A549 (cell line): ENCODE results near the gene RGS10. TPM values are rescaled to one million over a fixed set of nuclear protein-coding genes. Genes with fewer than 3 reads are reported as not detected.

Experiments
- ATAC-seq, 2 experiments: fragments of 200-7000 bp in 1 of 2; fragments of >200 bp in 1 of 2; cut with Nextera tagmentation in 1 of 2; cut with Tn5 transposase in 1 of 2; 3 replicates each; pipeline versions ENCODE4 v1.8.0 to v1.9.1; 2018 to 2020; ENCODE audit warnings: mild to moderate bottlenecking in 1 of 2, moderate library complexity in 1 of 2
- CTCF ChIA-PET: fragments of 300-600 bp; sonication (Branson Sonifier 250); formaldehyde crosslinking; extraction: SDS; loops from one replicate; lab custom pipeline; 2021; ENCODE audit warnings: antibody characterized with exemption, inconsistent platforms; lab: Yijun Ruan, JAX
- POLR2A ChIA-PET: fragments of 350-600 bp; formaldehyde crosslinking; extraction: SDS; loops from one replicate; lab custom pipeline; 2021; ENCODE audit warnings: antibody characterized with exemption, inconsistent platforms; lab: Yijun Ruan, JAX
- DNase-seq, 2 experiments: peaks; one replicate each; pipeline versions ENCODE4 v3.0.0 to v3.0.0-alpha.2; 2011 to 2016; ENCODE audit warnings: low read depth in 1 of 2, low spot score in 1 of 2
- FAIRE-seq: peaks from 2 replicates; lab custom pipeline; 2011; peaks lifted over from hg19 to GRCh38; lab: Jason Lieb, UNC
- H3K27ac ChIP-seq, 2 experiments: fragments of >200 bp; sonication (Bioruptor Twin); formaldehyde crosslinking; 3 replicates each; pipeline ENCODE4 v1.5.1; 2016 to 2017
- H3K4me1 ChIP-seq: fragments of >200 bp; sonication (Bioruptor Twin); formaldehyde crosslinking; 3 replicates; pipeline ENCODE4 v1.6.1; 2016
- H3K4me2 ChIP-seq: fragments of >200 bp; sonication (Bioruptor Twin); formaldehyde crosslinking; 3 replicates; pipeline ENCODE4 v1.6.1; 2016
- H3K4me3 ChIP-seq: fragments of >200 bp; sonication (Bioruptor Twin); formaldehyde crosslinking; 3 replicates; pipeline ENCODE4 v1.5.1; 2016
- H3K9me3 ChIP-seq: fragments of >200 bp; sonication (Bioruptor Twin); formaldehyde crosslinking; 3 replicates; pipeline ENCODE4 v1.6.1; 2016
- BHLHE40 ChIP-seq: IDR thresholded peaks from 2 replicates; pipeline ENCODE4 v1.6.1; 2012; ENCODE audit warnings: low read depth, low read length, inconsistent platforms
- CBX2 ChIP-seq: fragments of 200-600 bp; sonication (generic); IDR thresholded peaks from 2 replicates; pipeline ENCODE4 v1.6.1; 2016; ENCODE audit warnings: low read depth, mild to moderate bottlenecking, borderline replicate concordance
- CHD4 ChIP-seq: fragments of 200-600 bp; sonication (generic); IDR thresholded peaks from 2 replicates; pipeline ENCODE4 v1.6.1; 2016; ENCODE audit warnings: antibody characterized with exemption, mild to moderate bottlenecking, borderline replicate concordance
- EP300 ChIP-seq, 2 experiments: fragments of >200 bp; sonication (Bioruptor Twin); formaldehyde crosslinking; IDR thresholded peaks; 2 replicates in 1 of 2; 3 replicates in 1 of 2; pipeline ENCODE4 v1.6.1; 2016 to 2017
- ESRRA ChIP-seq: fragments of 150-350 bp; IDR thresholded peaks from 2 replicates; pipeline ENCODE4 v1.6.1; 2014; ENCODE audit warnings: mild to moderate bottlenecking, low read length, borderline replicate concordance
- FOSL2 ChIP-seq, 2 experiments: fragments of 450-650 bp in 1 of 2; fragments of >200 bp in 1 of 2; sonication (Bioruptor Twin) in 1 of 2; formaldehyde crosslinking; IDR thresholded peaks; 2 replicates each; pipeline versions ENCODE4 v1.5.0 to v1.6.1; 2016 to 2020; ENCODE audit warnings: mild to moderate bottlenecking in 1 of 2, moderate library complexity in 1 of 2
- GATA3 ChIP-seq: IDR thresholded peaks from 2 replicates; pipeline ENCODE4 v1.6.1; 2012; ENCODE audit warnings: borderline replicate concordance
- KDM1A ChIP-seq: fragments of 200-600 bp; sonication (generic); IDR thresholded peaks from 2 replicates; pipeline ENCODE4 v1.6.1; 2016; ENCODE audit warnings: low read depth, mild to moderate bottlenecking
- KDM5A ChIP-seq: fragments of 200-600 bp; sonication (generic); IDR thresholded peaks from 2 replicates; pipeline ENCODE4 v1.6.1; 2016; ENCODE audit warnings: antibody characterized with exemption, mild to moderate bottlenecking
- NFE2L2 ChIP-seq: fragments of 150-350 bp; conservative IDR thresholded peaks from 2 replicates; pipeline ENCODE4 v1.6.1; 2014; ENCODE audit warnings: low read length
- NR3C1 ChIP-seq: fragments of >200 bp; sonication (Bioruptor Twin); formaldehyde crosslinking; IDR thresholded peaks from 3 replicates; pipeline ENCODE4 v1.6.1; 2017
- POLR2AphosphoS2 ChIP-seq: conservative IDR thresholded peaks from 2 replicates; pipeline ENCODE4 v1.6.1; 2012; ENCODE audit warnings: low read length, improper control_type of control experiment, inconsistent platforms
- RARB ChIP-seq: fragments of 250-450 bp; sonication (Bioruptor Pico); IDR thresholded peaks from 2 replicates; pipeline ENCODE4 v1.8.0; 2021; ENCODE audit warnings: mild to moderate bottlenecking, moderate library complexity
- RCOR1 ChIP-seq: fragments of 150-350 bp; IDR thresholded peaks from 2 replicates; pipeline ENCODE4 v1.6.1; 2014; ENCODE audit warnings: antibody characterized with exemption, low read length, low read depth
- RFX5 ChIP-seq: fragments of 450-650 bp; IDR thresholded peaks from 2 replicates; pipeline ENCODE4 v1.7.1; 2014; ENCODE audit warnings: antibody characterized with exemption, mild to moderate bottlenecking, moderate library complexity
- TFCP2L1 ChIP-seq: fragments of 250-450 bp; sonication (Bioruptor Pico); IDR thresholded peaks from 2 replicates; pipeline ENCODE4 v1.5.0; 2021; ENCODE audit warnings: mild to moderate bottlenecking
- ZFP36 ChIP-seq: fragments of 450-650 bp; IDR thresholded peaks from 2 replicates; pipeline ENCODE4 v1.6.1; 2014; ENCODE audit warnings: borderline replicate concordance; ENCODE audit not compliant: partially characterized antibody
- ZNF302 ChIP-seq: fragments of 250-450 bp; sonication (Bioruptor Pico); IDR thresholded peaks from 2 replicates; pipeline ENCODE4 v1.9.0; 2021; ENCODE audit warnings: inconsistent platforms, mild to moderate bottlenecking, moderate library complexity
- WGBS: methylation state at CpG from one replicate; pipeline ENCODE4 v1.1.6; 2017; ENCODE audit errors: missing lambda C conversion rate; 5-methylcytosine and 5-hydroxymethylcytosine counted together
- polyA plus RNA-seq, 4 experiments: library from polyadenylated mRNA; depleted of rRNA in 3 of 4; stranded (reverse); fragments of >200 nt; fragmentation: RNase III in 1 of 4; extraction: RNeasy Plus Mini Kit Qiagen cat#74134 plus additional on column Dnase treatment in 1 of 4; gene quantifications; 2 replicates in 3 of 4; 3 replicates in 1 of 4; pipeline ENCODE4 v1.2.3, GENCODE V29; 2011 to 2017
- TF ChIP-seq, protein P1 (sequence below): IDR thresholded peaks from 2 replicates; pipeline ENCODE4 v1.6.1; 2012
- TF ChIP-seq, protein P2 (sequence below): fragments of 450-650 bp; IDR thresholded peaks from 2 replicates; pipeline ENCODE4 v1.6.1; 2014; ENCODE audit warnings: antibody characterized with exemption
- TF ChIP-seq, protein P3 (sequence below): fragments of 250-450 bp; sonication (Bioruptor Pico); IDR thresholded peaks from 2 replicates; pipeline ENCODE4 v1.5.0; 2021; ENCODE audit warnings: mild to moderate bottlenecking, moderate library complexity, borderline replicate concordance

Gene RGS10
- polyA plus RNA-seq, 2 of the 4 experiments (the other 2 are of a cell fraction) = 39.7 to 46.4 TPM

DNA sequence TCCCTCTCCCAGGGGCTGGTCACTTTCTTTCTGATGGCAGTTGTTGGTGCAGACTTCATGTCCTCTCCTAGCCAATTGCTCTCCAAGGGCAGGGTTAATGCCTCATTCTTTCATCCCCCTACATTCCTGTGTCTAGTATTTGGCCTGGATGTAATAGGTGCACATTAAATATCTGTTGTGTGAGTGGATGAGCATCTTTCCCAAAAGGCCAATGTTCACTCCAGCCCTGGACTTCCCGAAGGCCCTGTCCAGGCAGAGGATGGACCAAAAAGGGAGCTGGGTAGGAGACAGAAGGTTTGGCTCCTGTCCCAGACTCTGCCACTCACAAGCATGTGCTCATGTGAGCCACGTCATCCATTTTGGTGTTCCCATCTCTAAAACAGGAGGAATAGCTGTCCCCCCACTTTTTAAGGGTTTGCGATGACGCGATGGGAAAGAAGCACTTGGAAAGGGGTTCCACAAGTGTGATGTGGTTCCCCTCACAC is 47.5 kb downstream of the RGS10 start:
- ChIA-PET POLR2A (no interaction called here), CTCF (interaction anchor here (0.7 to 11.1 kb wide), 3 partner anchors 50 to 306 kb away, joined by 3 to 107 read pairs (median 14); partner anchors contain the start of gene GRK5)
- Histone ChIP-seq H3K4me3 (no peak overlapping the region), H3K27ac (no peak overlapping the region), H3K4me1 (peaks cover 14% of the 10 kb centered on the region), H3K4me2 (peak overlapping the region; percentile 35), H3K9me3 (no peaks in the 10 kb centered on the region)
- ATAC-seq (no peak; a peak in 2 of 6 replicates), FAIRE-seq (no peak), DNase-seq (no peak)
- no peak for TF ChIP-seq KDM5A
- TF ChIP-seq RFX5 = no peak
- no peak for TF ChIP-seq CHD4
- TF ChIP-seq, protein P1, sequence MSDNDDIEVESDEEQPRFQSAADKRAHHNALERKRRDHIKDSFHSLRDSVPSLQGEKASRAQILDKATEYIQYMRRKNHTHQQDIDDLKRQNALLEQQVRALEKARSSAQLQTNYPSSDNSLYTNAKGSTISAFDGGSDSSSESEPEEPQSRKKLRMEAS = no peak
- no peak for TF ChIP-seq ZNF302 (CRISPR knock-in tag)
- TF ChIP-seq RCOR1 = no peak
- no peak for TF ChIP-seq GATA3
- TF ChIP-seq CBX2 = no peak
- TF ChIP-seq EP300 (IDR thresholded peaks at IDR 0.05) = no peak
- no peak for TF ChIP-seq BHLHE40
- no peak for TF ChIP-seq TFCP2L1 (CRISPR knock-in tag)
- no peak for TF ChIP-seq NFE2L2
- TF ChIP-seq, protein P2, sequence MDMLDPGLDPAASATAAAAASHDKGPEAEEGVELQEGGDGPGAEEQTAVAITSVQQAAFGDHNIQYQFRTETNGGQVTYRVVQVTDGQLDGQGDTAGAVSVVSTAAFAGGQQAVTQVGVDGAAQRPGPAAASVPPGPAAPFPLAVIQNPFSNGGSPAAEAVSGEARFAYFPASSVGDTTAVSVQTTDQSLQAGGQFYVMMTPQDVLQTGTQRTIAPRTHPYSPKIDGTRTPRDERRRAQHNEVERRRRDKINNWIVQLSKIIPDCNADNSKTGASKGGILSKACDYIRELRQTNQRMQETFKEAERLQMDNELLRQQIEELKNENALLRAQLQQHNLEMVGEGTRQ = no peak
- no peak for TF ChIP-seq ZFP36
- TF ChIP-seq, protein P3, sequence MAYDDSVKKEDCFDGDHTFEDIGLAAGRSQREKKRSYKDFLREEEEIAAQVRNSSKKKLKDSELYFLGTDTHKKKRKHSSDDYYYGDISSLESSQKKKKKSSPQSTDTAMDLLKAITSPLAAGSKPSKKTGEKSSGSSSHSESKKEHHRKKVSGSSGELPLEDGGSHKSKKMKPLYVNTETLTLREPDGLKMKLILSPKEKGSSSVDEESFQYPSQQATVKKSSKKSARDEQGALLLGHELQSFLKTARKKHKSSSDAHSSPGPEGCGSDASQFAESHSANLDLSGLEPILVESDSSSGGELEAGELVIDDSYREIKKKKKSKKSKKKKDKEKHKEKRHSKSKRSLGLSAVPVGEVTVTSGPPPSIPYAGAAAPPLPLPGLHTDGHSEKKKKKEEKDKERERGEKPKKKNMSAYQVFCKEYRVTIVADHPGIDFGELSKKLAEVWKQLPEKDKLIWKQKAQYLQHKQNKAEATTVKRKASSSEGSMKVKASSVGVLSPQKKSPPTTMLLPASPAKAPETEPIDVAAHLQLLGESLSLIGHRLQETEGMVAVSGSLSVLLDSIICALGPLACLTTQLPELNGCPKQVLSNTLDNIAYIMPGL (CRISPR knock-in tag) = no peak
- no peak for TF ChIP-seq POLR2AphosphoS2
- no peak for TF ChIP-seq NR3C1
- no peak for TF ChIP-seq RARB
- no peak for TF ChIP-seq KDM1A
- WGBS = 94% methylated on average over 5 of the region's 5 CpGs

DNA sequence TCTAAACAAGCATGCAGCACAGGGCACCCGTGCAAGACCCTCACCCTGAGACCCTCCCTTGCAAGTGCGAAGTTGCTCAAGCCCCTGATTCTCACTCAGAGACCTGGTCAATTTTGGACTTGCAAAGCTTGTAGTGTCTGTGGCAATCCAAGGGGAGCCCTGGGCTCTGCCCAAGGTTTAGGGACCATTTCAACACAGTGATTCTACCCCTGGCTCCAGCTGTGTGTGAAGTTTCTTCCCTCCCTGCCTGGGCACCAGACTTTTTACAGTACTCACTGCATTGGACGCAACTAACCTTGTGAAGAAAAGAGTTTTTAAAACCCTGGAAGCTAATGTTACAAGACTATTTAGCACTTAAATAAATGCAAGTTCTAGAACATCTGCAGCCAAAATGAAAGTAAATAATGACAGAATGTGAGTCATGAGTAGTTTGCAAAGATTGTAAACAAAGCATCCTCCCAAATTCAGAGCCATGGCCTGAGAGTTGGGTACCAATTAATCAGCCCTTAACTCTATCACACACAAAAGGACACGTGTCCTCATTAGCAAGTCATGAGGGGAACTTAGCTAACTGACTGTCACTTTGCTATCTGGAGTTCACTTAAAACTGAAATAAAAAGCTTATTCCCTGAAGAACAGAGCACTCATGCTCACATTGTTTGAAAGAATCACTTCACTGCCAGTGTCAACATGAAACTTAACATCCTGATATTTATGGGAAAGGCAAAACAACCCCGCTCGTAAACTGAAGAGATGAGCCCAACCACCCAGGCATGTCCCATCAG is 48.1 kb downstream of the RGS10 start:
- no peak for DNase-seq
- ChIA-PET POLR2A (no interaction called here), CTCF (interaction anchor here (0.7 to 11.1 kb wide), 5 partner anchors 49 to 305 kb away, joined by 3 to 107 read pairs (median 4); partner anchors contain the start of gene GRK5)
- H3K9me3 ChIP-seq = no peaks in the 10 kb centered on the region
- peak overlapping the region; percentile 35 for H3K4me2 ChIP-seq
- H3K4me1 ChIP-seq = peaks cover 18% of the 10 kb centered on the region
- 42% methylated on average over 6 of the region's 6 CpGs for WGBS
- TF ChIP-seq FOSL2 (IDR thresholded peaks at IDR 0.05) (no peak), FOSL2 (CRISPR knock-in tag; IDR thresholded peaks at IDR 0.05) (peak; percentile 37), ESRRA (no peak)
- TF ChIP-seq, all 56 proteins: peak for 1
- ATAC-seq (no peak), FAIRE-seq (no peak)
- Histone ChIP-seq H3K4me3 (no peak overlapping the region), H3K27ac (no peak overlapping the region)
